HG03354 (cell line): Measurements from ENCODE around the gene SPECC1L.

ENCODE experiments used
- ATAC-seq: cut with Tn5 transposase; IDR thresholded peaks from one replicate; pipeline ENCODE4 v1.9.1; 2021; ENCODE audit warnings: mild to moderate bottlenecking; ENCODE audit not compliant: unreplicated experiment, poor library complexity, severe bottlenecking

SPECC1L gene

GRCh38 chr22:24407884-24408283 is 137.3 kb downstream of the SPECC1L start:
- no peak for ATAC-seq

- no peak for ATAC-seq
Measured at GRCh38 chr22:24408630-24409029, 138.0 kb downstream of the SPECC1L start.

- ATAC-seq: no peak
Measured at GRCh38 chr22:24409707-24410106, 139.1 kb downstream of the SPECC1L start.

DNA sequence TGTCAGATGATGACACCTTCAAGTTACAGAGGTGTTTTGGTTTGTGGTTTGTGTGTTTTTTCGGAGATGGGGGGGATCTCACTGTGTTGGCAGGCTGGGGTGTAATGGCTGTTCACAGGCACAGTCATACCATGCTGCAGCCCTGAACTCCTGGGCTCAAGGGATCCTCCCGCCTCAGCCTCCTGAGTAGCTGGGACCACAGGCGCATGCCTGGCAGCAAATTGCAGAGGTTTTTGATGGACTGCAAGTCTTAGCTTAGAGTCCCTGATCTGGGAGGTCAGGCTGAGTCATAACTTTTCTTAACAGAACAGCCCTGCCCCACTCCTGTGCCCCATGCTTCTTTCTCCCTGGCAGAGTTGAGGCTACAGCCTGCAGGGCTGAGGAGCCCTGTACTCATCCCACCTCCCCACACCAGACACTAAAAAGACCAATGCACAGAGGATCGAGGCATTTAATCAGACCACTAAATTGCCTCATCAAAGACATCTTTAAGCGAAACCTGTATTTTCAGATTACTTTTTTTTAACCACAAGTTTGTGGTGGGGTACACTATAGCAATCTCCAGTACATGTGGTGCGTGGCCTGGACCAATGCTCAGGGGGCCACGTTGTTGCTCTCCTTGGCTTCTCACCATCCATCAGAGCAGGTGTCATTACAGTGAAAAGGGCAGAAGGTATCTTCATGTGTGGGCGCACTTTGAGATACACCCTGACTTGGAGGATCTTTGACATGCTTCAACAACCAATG is 139.7 kb downstream of the SPECC1L start:
- no peak for ATAC-seq

- no peak for ATAC-seq
Measured at GRCh38 chr22:24411256-24412004, 140.8 kb downstream of the SPECC1L start.

DNA sequence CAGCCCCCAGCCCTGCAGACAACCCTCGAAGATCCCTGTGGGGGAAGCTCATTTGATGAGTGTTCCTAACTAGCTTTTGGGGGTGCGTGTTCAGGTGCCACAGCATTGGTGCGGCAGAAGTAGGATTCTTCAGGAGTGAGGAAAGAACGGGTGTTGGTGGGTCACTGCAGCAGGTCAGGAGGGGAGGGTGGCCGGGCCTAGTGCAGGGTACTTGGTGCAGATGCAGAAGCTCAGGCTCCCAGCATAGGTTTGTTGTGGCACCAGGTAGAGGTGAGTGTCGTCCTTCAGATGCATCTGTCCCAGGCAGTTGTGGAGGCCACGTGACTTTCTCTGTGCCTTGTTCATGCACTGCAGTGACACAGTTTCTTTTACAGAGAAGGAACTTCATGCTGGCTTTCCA is 141.6 kb downstream of the SPECC1L start:
- no peak for ATAC-seq

- no peak for ATAC-seq
Measured at GRCh38 chr22:24413271-24413670, 142.6 kb downstream of the SPECC1L start.

GRCh38 chr22:24413736-24414385 is 143.2 kb downstream of the SPECC1L start:
- ATAC-seq: no peak

DNA sequence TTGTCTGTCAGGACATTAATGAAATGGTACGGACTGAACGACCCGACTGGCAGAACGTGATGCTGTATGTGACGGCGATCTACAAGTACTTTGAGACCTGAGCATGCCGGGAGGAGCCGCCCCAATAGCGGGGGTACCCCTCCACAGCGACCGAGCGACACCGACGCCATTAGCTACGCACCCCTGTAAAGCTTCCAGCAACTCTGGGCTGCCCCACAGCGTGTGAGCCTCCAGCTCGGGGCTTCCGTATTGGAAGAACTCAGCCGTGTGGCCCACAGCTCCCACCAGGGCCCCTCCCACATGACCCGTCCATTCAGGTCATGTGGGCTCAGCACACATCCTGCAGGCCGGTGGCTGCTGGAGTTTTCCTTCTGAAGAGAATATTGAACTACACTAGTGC is 143.9 kb downstream of the SPECC1L start:
- ATAC-seq: no peak

GRCh38 chr22:24414984-24415945 is 144.6 kb downstream of the SPECC1L start:
- ATAC-seq: no peak

GRCh38 chr22:24416095-24416494 is 145.5 kb downstream of the SPECC1L start:
- no peak for ATAC-seq

DNA sequence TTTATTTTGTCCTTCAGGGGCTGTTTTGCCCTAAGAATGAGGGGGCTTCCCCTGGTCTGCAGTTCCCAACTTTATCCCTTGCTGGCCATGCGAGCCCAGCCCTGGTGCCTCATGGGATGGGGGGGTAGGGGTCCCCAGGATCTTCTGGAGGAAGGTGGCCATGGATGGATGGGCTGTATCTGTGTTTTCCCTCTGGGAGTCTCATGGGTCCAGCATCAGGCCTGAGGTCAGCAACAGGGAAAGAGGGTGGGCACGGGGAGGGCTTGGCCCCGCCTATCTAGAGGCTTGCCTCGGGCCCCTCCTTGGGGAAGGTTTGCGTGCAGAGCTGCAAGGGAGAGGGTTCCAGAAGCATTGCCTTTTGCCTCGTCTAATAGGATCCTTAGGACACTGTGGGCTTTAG is 146.0 kb downstream of the SPECC1L start:
- ATAC-seq: no peak

DNA sequence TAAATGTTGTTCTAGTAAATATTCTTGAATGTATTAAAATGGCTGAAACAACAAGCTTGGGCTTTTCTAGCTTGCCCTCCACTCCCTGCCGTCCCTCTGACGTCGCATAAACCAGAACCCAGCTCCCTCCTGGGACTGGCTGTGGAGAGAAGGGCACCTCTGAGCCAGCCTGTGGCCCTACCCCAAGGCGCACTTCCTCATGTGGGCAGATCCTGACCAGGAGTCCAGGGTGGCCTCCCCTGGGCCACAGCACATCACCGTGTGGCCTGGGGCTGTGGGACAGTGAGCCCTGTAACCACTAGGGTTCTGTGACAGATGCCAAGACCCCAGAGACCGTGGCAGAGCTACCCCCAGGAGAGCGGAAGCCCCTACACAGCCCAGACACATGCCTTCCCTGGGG is 146.6 kb downstream of the SPECC1L start:
- no peak for ATAC-seq

- ATAC-seq: no peak
Measured at GRCh38 chr22:24417901-24418641, 147.4 kb downstream of the SPECC1L start.

GRCh38 chr22:24418786-24419474 is 148.3 kb downstream of the SPECC1L start:
- ATAC-seq: no peak

DNA sequence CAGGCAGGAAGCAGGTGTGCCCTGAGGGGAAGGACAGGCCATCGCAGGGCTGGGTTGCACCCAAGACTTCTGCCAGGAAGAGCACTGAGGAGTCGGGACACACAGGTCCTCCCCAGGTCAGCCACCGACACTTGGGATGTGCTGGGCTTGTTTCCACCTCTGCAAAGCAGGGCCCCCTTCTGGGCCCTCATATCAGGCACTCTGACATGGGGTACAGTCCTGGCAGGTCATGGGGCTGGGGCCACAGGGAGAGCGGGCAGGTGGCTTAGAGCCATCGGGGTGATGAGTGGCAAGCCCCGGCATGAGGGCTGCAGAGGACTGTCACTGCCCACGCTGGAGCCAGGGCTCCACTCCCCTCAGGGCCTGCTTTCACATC is 148.8 kb downstream of the SPECC1L start:
- ATAC-seq: no peak

DNA sequence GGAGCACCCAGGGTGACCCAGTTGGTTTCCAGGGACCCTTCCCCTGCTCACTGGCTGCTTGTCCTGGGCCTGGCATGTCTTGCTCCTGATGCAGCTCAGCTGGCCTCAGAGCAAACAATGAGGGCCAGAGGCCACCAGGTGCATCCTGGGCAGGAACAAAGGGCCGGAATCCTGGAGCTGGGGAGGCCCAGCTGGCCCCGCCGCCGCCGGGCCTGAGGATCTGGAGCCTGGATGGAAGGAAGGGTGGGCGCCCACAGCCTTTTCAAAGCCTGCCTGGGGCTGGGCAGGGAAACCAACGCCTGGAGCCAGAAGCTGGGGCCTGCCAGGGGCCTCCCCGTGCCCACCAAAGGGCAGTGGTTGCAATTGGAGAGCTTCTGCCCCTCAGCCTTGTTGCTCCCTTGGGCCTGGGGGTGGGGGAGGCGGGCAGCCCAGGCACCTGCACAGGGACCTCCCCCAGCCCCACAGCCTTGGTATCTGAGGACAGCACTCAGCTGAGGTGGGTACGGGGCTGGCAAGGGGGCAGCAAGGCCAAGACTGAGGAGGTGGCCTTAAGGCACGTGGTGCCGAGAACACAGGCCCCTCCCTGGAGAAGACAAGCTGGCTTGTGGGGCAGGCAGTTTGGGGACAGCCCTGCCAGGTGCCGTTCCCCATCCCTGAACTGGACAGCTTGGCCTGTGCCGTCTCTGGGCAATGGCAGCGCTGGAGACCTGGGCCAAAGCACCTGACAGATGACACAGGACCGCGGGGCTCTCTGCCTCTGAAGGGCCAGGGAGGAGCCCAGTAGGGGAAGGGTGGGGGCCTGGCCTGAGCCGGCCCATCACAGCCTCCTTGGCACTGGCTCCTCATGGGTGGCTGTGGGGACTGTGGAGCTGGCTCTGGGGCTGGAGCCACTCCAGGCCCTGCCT is 149.7 kb downstream of the SPECC1L start:
- no peak for ATAC-seq

- no peak for ATAC-seq
Measured at GRCh38 chr22:24420977-24421343, 150.3 kb downstream of the SPECC1L start.
